Stomach (tissue), 4 donors: Measurements from ENCODE around the gene TBC1D1.

Experiments used
- POLR2A ChIP-seq, 4 donors: fragments of 450-650 bp; IDR thresholded peaks; one replicate each; pipeline ENCODE4 v1.6.1; 2016; ENCODE audit warnings: antibody characterized with exemption in 4 of 4, control low read depth in 2 of 4, mild to moderate bottlenecking in 1 of 4, moderate library complexity in 1 of 4
- TF ChIP-seq, protein P1 (sequence below), 7 experiments: fragments of 450-650 bp in 4 of 7; fragments of 200-600 bp in 3 of 7; sonication (generic) in 3 of 7; IDR thresholded peaks; one replicate each; pipeline ENCODE4 v1.5.1; 2016 to 2019; ENCODE audit warnings: antibody characterized with exemption in 7 of 7, control low read depth in 2 of 7, mild to moderate bottlenecking in 1 of 7

DNA sequence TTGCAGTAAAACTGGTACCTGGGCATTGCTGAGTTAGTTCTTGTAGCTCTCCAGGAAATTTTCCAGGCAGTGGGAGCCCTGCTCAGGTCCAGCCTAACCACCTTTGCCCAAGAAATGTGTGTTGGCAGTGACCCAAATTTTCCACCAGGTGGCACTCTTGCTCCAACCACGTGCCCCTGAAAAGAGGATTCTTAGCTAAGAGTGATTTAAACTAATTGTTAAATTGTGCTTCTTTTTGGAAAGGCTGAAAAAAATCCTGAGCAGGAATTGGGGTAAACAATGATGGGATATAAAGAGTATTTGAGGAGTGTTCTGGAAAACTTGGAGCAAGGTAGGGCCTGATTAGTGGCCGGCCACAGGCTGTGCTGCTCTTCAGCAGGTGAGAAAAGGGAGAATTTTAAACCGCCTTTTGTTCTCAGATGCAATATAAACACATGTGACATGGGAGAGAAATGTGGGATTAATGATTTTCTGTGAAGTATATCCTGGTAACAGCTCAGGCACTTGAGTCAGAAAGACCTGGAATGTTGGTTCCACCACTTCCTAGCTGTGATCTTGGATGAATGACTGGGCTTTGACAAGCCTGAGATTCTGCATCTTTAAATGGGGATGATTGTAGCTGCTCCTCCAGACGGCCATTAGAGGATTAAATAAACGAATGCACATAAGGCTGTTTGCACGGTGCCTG lies 288.9 kb downstream of the TBC1D1 start:
- TF ChIP-seq, protein P1, sequence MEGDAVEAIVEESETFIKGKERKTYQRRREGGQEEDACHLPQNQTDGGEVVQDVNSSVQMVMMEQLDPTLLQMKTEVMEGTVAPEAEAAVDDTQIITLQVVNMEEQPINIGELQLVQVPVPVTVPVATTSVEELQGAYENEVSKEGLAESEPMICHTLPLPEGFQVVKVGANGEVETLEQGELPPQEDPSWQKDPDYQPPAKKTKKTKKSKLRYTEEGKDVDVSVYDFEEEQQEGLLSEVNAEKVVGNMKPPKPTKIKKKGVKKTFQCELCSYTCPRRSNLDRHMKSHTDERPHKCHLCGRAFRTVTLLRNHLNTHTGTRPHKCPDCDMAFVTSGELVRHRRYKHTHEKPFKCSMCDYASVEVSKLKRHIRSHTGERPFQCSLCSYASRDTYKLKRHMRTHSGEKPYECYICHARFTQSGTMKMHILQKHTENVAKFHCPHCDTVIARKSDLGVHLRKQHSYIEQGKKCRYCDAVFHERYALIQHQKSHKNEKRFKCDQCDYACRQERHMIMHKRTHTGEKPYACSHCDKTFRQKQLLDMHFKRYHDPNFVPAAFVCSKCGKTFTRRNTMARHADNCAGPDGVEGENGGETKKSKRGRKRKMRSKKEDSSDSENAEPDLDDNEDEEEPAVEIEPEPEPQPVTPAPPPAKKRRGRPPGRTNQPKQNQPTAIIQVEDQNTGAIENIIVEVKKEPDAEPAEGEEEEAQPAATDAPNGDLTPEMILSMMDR (IDR thresholded peaks at IDR 0.05) = peak in 5 of 7 experiments; percentile 71 to 91 (median 87)
- TF ChIP-seq POLR2A (IDR thresholded peaks at IDR 0.05) = no peak
